Measurements from ENCODE around the gene TMEM179B.
"Not testable (repeated sequence)": the region's sequence is repeated elsewhere in the genome, so short reads cannot be mapped to it uniquely, and the experiment has no call there.

The TMEM179B gene

GRCh38 chr11:62791501-62792201 is 4.4 kb downstream of the TMEM179B start, which contains the start of gene TMEM223:
Gene TMEM223, minus strand, starts transcription at chr11:62792006. Its CDS starts 12 bp downstream, at chr11:62791994.
- DNase-seq = peak; percentile 74

- DNase-seq = no peak
Measured at GRCh38 chr11:62792202-62792575, 5.0 kb downstream of the TMEM179B start.

- no peak for DNase-seq
Measured at GRCh38 chr11:62794201-62794775, 7.1 kb downstream of the TMEM179B start.

- no peak for DNase-seq
Measured at GRCh38 chr11:62796281-62796680, 9.1 kb downstream of the TMEM179B start.

GRCh38 chr11:62799486-62799885 is 12.3 kb downstream of the TMEM179B start:
- no peak for DNase-seq

GRCh38 chr11:62801071-62801470 is 13.9 kb downstream of the TMEM179B start:
- DNase-seq = no peak

GRCh38 chr11:62804310-62805075 is 17.3 kb downstream of the TMEM179B start:
- DNase-seq = no peak

GRCh38 chr11:62805076-62805892 is 18.1 kb downstream of the TMEM179B start, which contains the start of gene NXF1:
Gene NXF1, minus strand, starts transcription at chr11:62805440. Its CDS starts 84 bp downstream, at chr11:62805356.
- peak; percentile 91 for DNase-seq

- DNase-seq = no peak
Measured at GRCh38 chr11:62805961-62806441, 18.8 kb downstream of the TMEM179B start.

GRCh38 chr11:62806611-62807121 is 19.5 kb downstream of the TMEM179B start:
- no peak for DNase-seq

GRCh38 chr11:62810748-62811147 is 23.5 kb downstream of the TMEM179B start:
- no peak for DNase-seq

- no peak for DNase-seq
Measured at GRCh38 chr11:62811659-62812058, 24.5 kb downstream of the TMEM179B start.

GRCh38 chr11:62816557-62816956 is 29.4 kb downstream of the TMEM179B start:
- DNase-seq = no peak

GRCh38 chr11:62817129-62817528 is 29.9 kb downstream of the TMEM179B start:
- DNase-seq = no peak

GRCh38 chr11:62823677-62824076 is 36.5 kb downstream of the TMEM179B start:
- no peak for DNase-seq

GRCh38 chr11:62828130-62828529 is 40.9 kb downstream of the TMEM179B start:
- not testable (repeated sequence) for DNase-seq

GRCh38 chr11:62830904-62831519 is 43.8 kb downstream of the TMEM179B start:
- no peak for DNase-seq

GRCh38 chr11:62831520-62832335 is 44.5 kb downstream of the TMEM179B start, which contains the start of gene STX5:
Gene STX5, minus strand, starts transcription at chr11:62832051. Its CDS starts 808 bp downstream, at chr11:62831243.
- peak; percentile 98 for DNase-seq

- peak; percentile 48 for DNase-seq
Measured at GRCh38 chr11:62832336-62833234, 45.4 kb downstream of the TMEM179B start, which contains the start of gene TEX54. Gene TEX54, minus strand, starts transcription at chr11:62832841.

GRCh38 chr11:62835336-62835735 is 48.1 kb downstream of the TMEM179B start:
- DNase-seq = no peak
